A673 (cell line): ENCODE measurements around the gene APC. TPM values are rescaled to one million over a fixed set of nuclear protein-coding genes. Genes with fewer than 3 reads are reported as not detected.

Experiments
- BruUV-seq: library from RNA; stranded (reverse); fragments of 400-500 nt; replicated peaks from 2 replicates; lab custom pipeline; 2021; lab: Mats Ljungman, UMichigan
- CTCF ChIA-PET: fragments of 300-600 bp; sonication (Branson Sonifier 250); formaldehyde crosslinking; loops from one replicate; lab custom pipeline; 2022; ENCODE audit warnings: antibody characterized with exemption; lab: Charles Lee
- POLR2A ChIA-PET: fragments of 300-600 bp; sonication (Branson Sonifier 250); formaldehyde crosslinking; loops from one replicate; lab custom pipeline; 2022; ENCODE audit warnings: antibody characterized with exemption; ENCODE audit not compliant: low non-redundant PET; lab: Charles Lee
- DNase-seq: peaks from one replicate; pipeline ENCODE4 v3.0.0-alpha.2; 2015; ENCODE audit warnings: low spot score
- H3K27ac ChIP-seq: fragments of 200-600 bp; sonication (generic); 2 replicates; pipeline ENCODE4 v1.5.1; 2016; ENCODE audit warnings: mixed run types, low read depth, mild to moderate bottlenecking, mixed read lengths, antibody characterized with exemption, low read length; ENCODE audit not compliant: poor library complexity, severe bottlenecking
- H3K27me3 ChIP-seq: fragments of 200-600 bp; sonication (generic); replicated peaks from 2 replicates; pipeline ENCODE4 v1.6.1; 2017; ENCODE audit warnings: mixed run types, low read depth, mild to moderate bottlenecking, mixed read lengths, antibody characterized with exemption, low read length; ENCODE audit not compliant: insufficient read depth, poor library complexity
- H3K36me3 ChIP-seq: fragments of 200-600 bp; sonication (generic); 2 replicates; pipeline ENCODE4 v1.6.1; 2016; ENCODE audit warnings: mixed run types, mild to moderate bottlenecking, mixed read lengths, antibody characterized with exemption, low read length; ENCODE audit not compliant: insufficient read depth, poor library complexity, severe bottlenecking
- H3K4me1 ChIP-seq: fragments of 200-600 bp; sonication (generic); 2 replicates; pipeline ENCODE4 v1.6.1; 2017; ENCODE audit warnings: mixed run types, mild to moderate bottlenecking, mixed read lengths, antibody characterized with exemption, low read length; ENCODE audit not compliant: insufficient read depth, poor library complexity, severe bottlenecking
- H3K4me3 ChIP-seq: fragments of 200-600 bp; sonication (generic); 2 replicates; pipeline ENCODE4 v1.5.1; 2016; ENCODE audit warnings: low read depth, mixed run types, mild to moderate bottlenecking, mixed read lengths, low read length; ENCODE audit not compliant: poor library complexity, severe bottlenecking
- H3K9me3 ChIP-seq: fragments of 200-600 bp; sonication (generic); 2 replicates; pipeline ENCODE4 v1.6.1; 2016; ENCODE audit warnings: mixed run types, low read depth, mild to moderate bottlenecking, mixed read lengths, antibody characterized with exemption, low read length; ENCODE audit not compliant: poor library complexity, severe bottlenecking
- EZH2 ChIP-seq: fragments of 200-600 bp; sonication (generic); IDR thresholded peaks from 2 replicates; pipeline ENCODE4 v1.6.1; 2017; ENCODE audit warnings: borderline replicate concordance, low read depth, mild to moderate bottlenecking, mixed read lengths, antibody characterized with exemption, low read length; ENCODE audit not compliant: poor library complexity, severe bottlenecking
- intact Hi-C: fragments of 100-400 bp; cut with micrococcal nuclease; formaldehyde crosslinking; loops from one replicate; pipeline ENCODE4 v1.10.0; 2022; ENCODE audit not compliant: unreplicated experiment
- total RNA-seq: library from RNA; stranded (reverse); gene quantifications from 2 replicates; pipeline ENCODE4 v1.2.3, GENCODE V29; 2021
- TF ChIP-seq, protein P1 (sequence below): fragments of 300-800, 200-600 bp; sonication (generic); conservative IDR thresholded peaks from 2 replicates; pipeline ENCODE4 v1.5.1; 2017; ENCODE audit warnings: low read depth, mild to moderate bottlenecking, antibody characterized with exemption, low read length, moderate library complexity, mixed read lengths

APC gene
- total RNA-seq, 1 experiment from 2014 or later: 39.3 TPM

DNA sequence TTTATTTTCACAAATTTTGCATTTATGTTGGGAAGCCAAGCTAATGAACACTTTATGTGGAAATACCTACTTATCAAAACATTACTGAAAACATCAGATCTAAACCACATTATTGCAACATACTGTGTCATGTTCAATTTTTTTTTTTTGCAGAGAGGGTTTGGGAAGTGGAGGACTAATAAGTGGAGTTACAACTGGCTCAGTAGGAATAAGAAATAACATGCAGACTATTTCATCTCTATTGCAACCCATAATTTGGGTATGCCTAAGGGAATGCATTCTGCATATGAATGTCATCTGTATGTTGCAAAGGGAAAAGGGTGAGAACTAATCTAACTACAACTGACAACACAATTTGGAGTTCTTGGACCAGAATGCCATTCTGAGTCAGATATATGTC lies 41.8 kb downstream of the APC start:
- Histone ChIP-seq H3K27ac (no peak overlapping the region), H3K4me3 (no peak overlapping the region), H3K9me3 (no peaks in the 10 kb centered on the region), H3K27me3 (no peaks in the 10 kb centered on the region), H3K4me1 (no peaks in the 10 kb centered on the region), H3K36me3 (peaks cover 3% of the 10 kb centered on the region)
- no TSS peak for BruUV-seq
- no peak for DNase-seq
- POLR2A ChIA-PET: no interaction called here
- TF ChIP-seq, protein P1, sequence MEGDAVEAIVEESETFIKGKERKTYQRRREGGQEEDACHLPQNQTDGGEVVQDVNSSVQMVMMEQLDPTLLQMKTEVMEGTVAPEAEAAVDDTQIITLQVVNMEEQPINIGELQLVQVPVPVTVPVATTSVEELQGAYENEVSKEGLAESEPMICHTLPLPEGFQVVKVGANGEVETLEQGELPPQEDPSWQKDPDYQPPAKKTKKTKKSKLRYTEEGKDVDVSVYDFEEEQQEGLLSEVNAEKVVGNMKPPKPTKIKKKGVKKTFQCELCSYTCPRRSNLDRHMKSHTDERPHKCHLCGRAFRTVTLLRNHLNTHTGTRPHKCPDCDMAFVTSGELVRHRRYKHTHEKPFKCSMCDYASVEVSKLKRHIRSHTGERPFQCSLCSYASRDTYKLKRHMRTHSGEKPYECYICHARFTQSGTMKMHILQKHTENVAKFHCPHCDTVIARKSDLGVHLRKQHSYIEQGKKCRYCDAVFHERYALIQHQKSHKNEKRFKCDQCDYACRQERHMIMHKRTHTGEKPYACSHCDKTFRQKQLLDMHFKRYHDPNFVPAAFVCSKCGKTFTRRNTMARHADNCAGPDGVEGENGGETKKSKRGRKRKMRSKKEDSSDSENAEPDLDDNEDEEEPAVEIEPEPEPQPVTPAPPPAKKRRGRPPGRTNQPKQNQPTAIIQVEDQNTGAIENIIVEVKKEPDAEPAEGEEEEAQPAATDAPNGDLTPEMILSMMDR: no peak
- TF ChIP-seq EZH2: no peak
- CTCF ChIA-PET: no interaction called here
- intact Hi-C loops: no loop called here

DNA sequence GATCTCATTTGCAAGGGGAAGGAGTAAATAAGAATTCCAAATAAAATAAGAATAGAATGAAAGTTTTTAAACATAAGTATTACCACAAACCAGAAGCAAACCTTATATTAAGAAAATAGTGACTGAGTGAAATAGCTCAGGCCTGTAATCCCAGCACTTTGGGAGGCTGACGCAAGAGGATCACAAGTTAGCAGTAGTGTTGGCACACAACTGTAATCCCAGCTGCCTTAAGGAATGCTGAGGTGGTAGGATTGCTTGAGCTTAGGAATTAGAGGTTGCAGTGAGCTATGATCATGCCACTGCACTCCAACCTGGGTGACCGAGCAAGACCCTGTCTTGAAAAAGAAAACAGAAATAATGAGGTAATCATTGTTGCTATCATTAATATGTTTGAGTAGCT lies 47.0 kb downstream of the APC start:
- TF ChIP-seq, protein P1: no peak
- no peak for TF ChIP-seq EZH2
- H3K4me1 ChIP-seq: no peaks in the 10 kb centered on the region
- no TSS peak for BruUV-seq

GRCh38 chr5:112787261-112787660 lies 49.6 kb downstream of the APC start:
- TF ChIP-seq EZH2: no peak
- TF ChIP-seq, protein P1: no peak
- Histone ChIP-seq H3K9me3 (no peaks in the 10 kb centered on the region), H3K36me3 (peaks cover 1% of the 10 kb centered on the region), H3K4me3 (no peak overlapping the region), H3K27ac (no peak overlapping the region), H3K27me3 (no peaks in the 10 kb centered on the region), H3K4me1 (no peaks in the 10 kb centered on the region)
- ChIA-PET POLR2A (no interaction called here), CTCF (no interaction called here)
- DNase-seq: no peak
- no TSS peak for BruUV-seq
- intact Hi-C loops: no loop called here

More for the DNA sequence above, 47.0 kb downstream of the APC start:
- no peak for DNase-seq
- ChIA-PET POLR2A (interaction anchor here (0.6 kb wide), 2 partner anchors 263 to 739 kb away, joined by 3 read pairs; no protein-coding TSS in a partner anchor), CTCF (no interaction called here)
- Histone ChIP-seq H3K27ac (no peak overlapping the region), H3K9me3 (no peaks in the 10 kb centered on the region), H3K36me3 (peaks cover 3% of the 10 kb centered on the region), H3K4me3 (no peak overlapping the region), H3K27me3 (no peaks in the 10 kb centered on the region)
- intact Hi-C loops: no loop called here
